NCI-H2196 treated with DMSO at 0.1 percent for 48 hours (cell line): ENCODE measurements around the gene PRICKLE1.

Experiments
- DNase-seq: peaks from one replicate; lab custom pipeline; 2025; ENCODE audit not compliant: unreplicated experiment; lab: John Stamatoyannopoulos, UW

PRICKLE1 gene

DNA sequence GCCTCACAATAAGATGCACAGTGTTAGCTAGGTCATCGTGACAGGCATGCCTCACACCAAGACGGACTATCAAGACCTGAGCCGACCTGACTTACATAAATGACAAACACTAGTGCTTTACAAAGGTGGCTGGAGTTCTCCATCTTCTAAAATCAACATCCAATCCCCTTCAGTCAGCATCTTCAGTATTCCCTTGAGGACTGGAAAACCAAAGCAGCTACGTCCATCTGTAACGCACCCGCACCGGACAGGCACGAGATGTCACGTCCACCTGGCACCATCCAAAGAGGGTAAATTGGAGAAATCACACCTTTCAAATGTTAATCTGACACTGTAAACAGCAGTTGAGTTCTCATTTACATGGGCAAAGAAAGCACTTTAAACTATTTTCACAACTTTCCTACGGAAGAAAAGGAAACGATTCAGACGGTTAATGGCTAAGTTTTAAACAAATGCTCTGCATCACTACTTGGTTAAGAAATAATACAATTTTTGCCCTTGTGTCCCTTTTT is 130.2 kb downstream of the PRICKLE1 start:
- no peak for DNase-seq

DNA sequence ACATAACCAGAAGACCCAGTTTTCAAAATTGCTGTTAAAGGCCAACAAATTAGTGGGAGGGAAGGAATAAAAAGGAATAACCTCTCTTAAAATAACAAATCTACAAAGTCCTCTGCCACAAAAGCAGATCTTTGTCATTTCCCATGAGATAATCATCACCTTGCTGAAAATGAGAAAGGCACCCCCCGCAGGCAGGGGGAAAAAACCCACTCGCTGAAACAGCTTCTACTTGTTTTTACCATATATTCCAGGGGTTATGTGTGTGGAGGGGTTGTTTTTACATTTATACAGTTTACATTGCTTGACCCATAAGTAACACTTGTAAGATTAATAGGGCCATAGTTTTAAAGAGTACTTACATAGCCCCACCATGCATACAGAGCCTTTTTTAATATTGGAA is 131.0 kb downstream of the PRICKLE1 start:
- DNase-seq, result no peak

DNA sequence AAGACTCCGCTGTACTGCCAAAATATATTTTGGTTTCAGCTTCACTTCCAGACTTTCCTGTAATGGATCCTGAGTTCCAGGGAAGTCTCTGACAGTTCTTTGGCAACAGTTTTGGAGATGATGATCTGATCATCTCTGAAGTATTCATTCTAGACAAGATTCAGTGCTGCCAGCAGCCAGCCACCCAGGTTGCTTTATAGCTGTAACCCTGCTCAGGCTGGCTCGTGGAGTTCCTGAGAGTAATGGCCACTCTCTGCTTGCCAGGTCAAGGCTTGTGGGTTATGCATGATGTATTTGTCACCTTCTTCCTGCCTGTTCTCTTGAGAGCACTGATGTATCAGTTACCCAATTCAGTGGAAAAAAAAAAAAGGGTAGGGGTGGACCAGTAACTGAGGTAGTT is 139.3 kb downstream of the PRICKLE1 start:
- DNase-seq, result no peak

DNA sequence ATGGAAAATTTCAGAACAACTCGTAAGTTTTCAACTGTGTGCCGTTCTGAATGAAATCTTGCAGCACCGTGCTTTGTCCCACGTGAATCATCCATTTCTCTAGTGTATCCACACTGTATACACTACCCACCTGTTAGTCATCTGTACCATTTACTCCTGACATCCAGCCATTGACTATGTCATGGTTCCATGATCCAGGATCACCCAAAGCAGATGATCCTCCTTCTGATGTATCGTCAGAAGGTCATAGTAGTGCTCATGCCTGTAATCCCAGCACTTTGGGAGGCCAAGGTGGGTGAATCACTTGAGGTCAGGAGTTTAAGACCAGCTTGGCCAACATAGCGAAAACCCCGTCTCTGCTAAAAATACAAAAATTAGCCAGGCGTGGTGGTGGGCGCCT is 140.7 kb downstream of the PRICKLE1 start:
- DNase-seq, result no peak

DNA sequence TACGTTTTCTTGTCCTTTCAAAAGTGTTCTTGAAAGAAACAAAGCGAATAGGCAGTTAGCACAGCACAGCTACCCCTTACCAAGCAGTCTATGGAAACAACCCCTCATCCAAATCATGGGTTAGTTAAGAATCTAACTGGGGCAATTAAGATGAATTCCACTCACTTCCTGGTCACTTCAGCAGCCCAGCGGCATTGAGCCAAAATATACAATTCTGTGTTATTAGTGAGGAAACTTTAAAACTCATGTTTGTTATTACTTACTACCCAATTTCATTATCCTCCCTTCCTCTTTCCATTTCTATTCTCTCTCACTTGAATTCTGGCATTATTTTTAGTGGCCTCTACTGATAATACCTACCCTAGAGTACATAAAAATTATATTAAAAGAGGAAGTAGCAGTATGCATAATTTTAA is 142.2 kb downstream of the PRICKLE1 start:
- DNase-seq, result no peak

DNA sequence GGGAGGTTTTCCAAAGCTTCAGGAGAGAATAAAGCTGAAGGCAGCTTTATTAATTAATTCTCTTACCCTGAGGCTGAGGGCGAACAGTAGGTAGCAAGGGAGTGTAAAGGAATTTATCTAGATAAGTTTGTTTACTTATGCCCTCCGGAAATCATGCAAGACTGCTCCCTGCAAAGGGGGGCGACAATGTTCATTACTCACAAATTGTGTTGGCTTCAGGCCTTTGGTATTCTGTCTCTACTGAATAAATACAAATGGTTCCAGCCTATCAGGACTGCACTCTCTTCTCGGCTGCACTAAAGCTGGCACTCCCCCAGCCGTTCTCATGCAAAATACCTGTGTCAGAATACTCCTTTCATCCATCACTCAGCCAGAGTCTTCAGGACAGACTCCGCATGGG is 142.8 kb downstream of the PRICKLE1 start:
- no peak for DNase-seq

DNA sequence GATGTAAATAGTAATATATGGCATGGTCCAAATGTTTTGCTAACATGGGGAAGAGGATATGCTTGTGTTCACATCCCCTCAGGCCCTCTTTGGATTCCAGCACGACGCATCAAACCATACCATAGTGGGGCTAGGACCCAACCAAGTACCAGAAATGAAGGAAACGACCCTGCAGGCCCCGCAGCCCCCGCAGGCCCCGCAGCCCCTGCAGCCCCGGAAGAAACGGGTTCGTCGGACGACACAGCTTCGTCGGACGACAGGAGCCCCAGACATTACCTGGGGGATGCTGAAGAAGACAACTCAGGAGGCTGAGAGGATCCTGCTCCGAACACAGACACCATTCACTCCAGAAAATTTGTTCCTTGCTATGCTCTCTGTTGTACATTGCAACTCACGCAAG is 143.7 kb downstream of the PRICKLE1 start:
- DNase-seq, result no peak

DNA sequence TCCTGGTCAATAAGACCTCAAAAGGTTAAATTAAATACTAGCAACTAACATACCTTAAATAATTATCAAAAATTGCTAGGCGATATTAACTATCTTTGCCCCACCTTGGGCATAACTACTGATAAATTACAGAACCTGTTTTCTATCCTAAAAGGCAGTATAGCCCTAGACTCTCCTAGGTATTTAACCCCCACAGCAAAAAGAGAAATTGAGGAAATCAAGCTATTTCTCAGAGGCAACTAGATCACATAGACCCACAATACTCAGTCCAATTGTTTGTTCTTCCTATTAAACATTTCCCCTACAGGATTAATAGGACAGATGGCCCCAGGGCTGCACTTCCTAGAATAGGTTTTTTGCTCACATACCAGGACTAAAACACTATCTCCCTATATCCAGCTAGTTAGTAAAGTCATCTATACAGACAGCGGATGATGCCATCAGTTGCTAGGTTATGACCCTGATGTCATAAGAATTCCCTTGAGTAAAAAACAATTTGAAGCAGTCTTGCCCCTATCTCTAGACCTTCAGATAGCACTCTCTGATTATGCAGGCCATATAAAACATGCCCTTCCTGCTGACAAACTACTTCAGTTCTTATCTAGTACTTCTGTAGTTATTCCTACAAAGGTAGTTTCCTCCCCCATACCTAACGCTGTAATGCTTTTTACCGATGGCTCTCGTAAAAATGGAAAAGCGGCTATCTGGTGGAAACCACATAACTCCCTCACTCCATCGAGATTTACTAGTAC is 145.2 kb downstream of the PRICKLE1 start:
- DNase-seq, result no peak

DNA sequence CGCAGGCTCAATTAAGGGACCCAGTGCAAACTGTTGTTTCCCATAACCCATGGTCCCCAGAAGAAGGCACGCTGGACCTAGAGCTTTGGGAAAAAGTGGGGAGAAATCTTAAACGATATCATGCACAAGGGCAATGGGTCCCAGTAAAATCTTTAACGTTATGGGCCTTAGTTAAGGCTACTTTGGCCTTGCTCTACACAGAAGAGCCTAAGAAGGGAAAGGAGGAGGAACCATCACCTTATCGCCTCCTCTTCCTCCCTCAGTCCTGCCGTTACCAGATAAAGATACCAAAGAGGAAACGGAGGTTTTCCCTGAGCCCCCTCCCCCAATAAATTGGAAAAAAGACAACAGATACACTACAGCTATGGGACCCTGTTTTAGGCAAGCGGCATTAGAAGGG is 146.7 kb downstream of the PRICKLE1 start:
- DNase-seq, result no peak

DNA sequence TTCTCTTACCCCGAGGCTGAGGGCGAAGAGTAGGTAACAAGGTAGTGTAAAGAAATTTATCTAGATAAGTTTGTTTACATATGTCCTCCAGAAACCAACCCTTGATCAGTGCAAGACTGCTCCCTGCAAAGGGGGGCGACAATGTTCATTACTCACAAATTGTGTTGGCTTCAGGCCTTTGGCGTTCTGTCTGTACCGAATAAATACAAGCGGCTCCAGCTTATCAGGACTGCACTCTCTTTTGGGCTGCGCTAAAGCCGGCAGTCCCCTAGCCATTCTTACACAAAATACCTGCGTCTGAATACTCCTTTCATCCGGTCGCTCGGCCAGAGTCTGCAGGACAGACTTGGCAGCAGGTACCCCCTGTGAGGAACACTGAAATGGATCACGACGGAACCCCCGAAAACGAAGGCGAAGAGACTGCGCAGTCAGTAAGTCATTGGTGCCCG is 147.2 kb downstream of the PRICKLE1 start:
- DNase-seq, result no peak

DNA sequence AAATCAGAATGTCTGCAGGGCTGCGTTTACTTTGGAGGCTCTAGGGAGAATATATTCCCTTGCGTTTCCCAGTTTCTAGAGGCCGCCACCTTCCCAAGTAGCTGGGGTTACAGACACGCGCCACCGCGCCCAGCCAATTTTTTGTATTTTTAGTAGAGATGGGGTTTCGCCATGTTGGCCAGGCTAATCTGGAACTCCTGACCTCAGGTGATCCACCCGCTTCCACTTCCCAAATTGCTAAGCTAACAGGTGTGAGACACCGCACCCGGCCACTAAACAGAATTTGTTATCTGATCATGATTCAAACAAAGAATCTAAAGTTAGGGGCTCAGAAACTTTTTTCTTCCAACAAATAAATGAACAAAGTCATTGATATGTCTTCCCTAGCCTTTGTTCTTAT is 148.9 kb downstream of the PRICKLE1 start:
- DNase-seq, result no peak

DNA sequence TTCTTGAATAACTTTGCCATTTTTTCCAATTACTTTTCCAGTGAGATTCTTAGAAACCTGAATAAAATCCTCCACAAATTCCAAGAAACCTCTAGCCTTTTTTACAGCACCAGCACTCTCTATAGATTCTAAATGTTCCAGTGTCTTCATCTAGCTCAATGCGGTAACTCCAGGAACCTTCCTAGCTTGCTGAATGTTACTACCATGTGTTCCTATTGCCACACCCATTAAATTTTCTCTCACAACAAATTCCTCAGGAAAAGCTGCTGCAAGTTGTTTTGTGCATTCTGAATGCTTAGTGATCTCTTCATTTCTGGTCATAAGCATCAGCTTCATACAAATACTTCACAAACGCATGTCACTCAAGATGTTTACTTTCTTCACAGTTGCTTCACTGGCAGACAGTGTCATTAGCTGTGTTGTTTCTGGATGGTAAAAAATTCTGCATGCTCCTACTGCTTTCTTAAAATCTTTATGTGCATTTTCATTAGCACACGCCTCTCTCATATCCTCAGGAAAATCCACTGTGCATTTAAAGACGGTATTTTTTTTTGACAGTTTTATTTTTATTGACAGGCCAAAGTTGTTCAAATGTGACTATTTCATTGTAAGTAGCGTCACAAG is 156.9 kb downstream of the PRICKLE1 start:
- DNase-seq, result no peak

DNA sequence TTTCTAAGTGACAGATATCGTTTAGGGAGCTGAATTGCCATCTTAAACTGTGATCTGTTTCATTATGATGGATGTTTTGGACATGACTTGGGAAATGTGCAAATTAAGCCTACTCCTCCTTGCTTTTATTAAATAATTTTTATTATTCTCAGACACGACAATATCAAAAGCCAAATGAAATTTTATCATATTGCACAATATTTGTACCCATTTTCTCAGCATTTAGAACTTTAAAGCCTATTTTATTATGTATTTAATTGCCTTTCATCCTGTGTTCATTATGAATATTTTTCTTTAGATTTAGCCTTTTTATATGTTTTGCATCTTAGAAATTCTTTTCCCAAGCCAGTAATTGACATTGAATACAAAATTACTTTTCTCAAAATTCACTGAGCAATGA is 160.7 kb downstream of the PRICKLE1 start:
- DNase-seq, result no peak

DNA sequence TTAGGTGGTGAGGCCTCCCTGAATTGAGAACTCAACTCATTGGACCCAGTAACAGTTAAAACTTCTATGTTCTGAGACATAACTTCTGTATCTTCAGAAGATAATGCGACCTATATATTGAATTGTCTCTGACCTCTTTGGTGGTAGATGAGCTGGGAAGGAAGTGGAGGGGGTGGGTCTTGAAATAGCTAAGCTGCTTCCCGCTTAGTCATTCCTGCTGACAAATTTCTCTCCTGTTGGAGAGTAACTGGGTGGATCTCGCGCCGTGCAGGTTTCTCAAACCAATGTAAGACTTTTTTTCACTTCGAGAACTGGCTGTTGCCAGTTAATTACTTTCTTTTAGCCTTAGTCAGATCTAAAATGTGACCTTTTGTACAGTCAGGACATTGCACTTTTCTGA is 162.8 kb downstream of the PRICKLE1 start:
- DNase-seq, result no peak

DNA sequence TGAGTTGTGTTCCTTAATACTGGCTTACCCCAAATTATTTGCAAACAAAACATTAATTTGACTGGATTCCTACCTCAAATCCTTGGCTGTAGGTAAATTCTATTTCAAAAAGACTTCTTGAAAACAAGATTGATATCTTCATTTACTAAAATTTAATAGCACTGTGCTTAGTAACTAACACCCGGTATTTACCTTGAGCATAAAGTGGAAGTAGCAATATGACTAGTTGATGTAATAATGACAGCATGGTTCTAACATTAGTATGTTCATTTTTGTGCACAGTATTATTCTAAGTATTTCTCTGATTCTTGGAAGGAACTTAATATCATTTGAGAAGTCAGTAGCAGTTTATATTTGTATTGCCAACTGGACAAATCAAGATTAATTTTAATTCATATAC is 166.8 kb downstream of the PRICKLE1 start:
- no peak for DNase-seq

DNA sequence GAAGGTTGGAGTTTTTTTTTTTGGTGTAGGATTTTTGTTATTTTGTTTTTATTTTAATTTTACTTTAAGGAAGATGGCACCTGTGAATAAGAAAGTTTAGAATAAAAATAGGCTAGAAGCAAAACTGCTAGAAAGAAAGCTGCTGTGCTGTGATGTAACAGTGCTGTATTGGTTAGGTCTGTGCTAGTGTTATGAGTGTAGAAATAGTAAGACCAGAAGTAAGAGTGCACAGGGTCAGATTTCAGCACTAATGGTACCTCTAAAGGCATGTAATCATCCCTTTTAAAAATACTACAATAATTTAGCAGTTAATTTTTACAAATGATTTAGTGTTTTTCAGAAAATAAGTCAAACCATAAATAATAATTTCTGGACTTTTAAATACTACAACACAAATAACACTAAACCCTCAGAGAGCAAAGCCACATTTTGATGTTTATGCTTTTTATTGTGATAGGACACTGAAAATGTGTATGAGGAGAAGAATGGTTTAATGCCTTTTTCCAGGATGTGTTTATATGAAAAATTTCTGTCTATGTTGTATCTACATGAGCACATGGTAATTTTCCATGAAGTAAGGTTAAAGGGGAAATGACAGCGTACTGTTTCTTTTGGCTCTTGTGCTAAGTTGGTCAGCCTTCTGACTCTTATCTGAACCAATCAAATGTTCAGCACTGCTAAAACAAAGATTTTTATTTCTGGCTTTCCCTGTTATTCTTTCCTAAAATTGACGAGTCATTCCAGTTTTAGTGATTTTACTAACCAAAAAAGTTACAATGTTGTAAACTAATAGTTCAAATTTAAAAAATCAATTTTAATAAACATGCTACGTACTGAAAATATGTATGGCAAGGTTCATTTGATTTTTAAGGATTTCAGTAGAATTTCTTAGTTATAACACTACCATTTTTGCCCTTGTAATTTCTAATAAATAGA is 167.4 kb downstream of the PRICKLE1 start:
- DNase-seq, result no peak

DNA sequence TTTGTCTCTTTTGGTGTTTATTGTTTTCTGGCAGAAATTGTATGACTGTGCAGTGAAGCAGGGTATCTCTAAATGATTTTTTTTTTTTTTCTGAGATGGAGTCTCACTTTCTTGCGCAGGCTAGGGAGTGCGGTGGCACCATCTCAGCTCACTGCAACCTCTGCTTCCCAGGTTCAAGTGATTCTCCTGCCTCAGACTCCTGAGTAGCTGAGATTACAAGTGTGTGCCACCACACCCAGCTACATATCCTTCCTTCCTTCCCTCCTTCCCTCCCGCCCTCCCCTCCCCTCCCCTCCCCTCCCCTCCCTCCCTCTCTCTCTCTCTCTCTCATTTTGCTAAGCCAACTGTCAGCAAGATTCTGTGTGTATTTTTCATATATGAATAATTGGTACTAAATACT is 169.2 kb downstream of the PRICKLE1 start:
- no peak for DNase-seq

DNA sequence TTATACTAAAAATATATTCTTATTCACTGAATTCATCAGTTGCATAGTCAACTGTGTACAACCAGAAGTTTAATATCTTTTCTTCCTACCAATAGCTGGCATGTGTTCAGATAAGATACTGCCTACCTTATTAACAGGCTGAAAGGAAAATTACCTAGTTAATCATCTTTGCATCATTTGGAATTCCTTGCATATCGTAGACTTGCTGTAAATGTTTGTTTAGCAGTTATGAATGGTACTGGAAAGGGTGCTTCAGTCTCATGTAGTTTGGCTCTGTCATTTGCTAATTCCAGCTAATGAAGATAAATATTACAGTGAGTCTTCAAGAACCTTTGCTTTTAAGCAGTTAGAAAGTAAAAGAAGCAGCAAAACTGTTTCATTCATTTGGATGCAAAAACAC is 179.2 kb downstream of the PRICKLE1 start:
- DNase-seq, result no peak

DNA sequence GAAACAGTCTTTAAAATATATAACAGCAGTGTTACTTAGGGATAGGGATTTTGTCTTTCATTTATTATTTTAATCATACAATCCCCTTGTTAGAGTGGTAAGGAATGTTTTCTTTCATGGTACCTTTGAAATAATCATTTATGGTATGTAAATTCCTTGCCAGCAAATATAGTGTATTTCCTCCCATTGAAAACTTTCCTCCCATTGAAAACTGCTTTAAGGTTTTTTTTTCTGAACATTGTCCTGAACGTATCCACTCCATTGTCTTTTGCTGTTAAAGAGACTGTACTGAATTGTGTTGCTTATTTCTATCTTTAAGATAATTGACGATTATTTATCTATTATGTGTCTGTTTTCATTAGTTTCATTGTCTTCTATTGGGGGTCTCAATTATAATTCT is 180.1 kb downstream of the PRICKLE1 start:
- DNase-seq, result no peak

DNA sequence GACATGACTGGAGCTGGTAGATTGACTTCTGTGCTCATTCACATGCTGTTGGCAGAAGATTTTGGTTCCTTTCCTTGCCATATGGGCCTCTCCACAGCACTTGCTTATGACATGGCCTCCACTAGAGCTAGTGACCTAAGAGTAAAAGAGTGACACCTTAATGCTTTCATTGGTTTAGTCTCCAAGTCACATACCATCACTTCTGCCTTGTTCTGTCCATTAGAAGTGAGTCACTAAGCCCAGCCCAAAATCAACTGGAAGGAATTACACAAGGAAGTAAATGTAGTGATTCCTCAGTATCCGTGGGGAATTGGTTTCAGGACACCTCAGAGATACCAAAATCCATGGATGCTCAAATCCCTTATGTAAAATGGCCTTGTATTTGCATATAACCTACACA is 182.2 kb downstream of the PRICKLE1 start:
- no peak for DNase-seq
